Hepatocyte (in vitro differentiated cells): ENCODE data around the gene STIM1.

Source experiments
- EZH2 ChIP-seq: fragments of 200-600 bp; sonication (generic); IDR thresholded peaks from 2 replicates; pipeline ENCODE4 v1.6.1; 2016; ENCODE audit warnings: antibody characterized with exemption, mild to moderate bottlenecking, borderline replicate concordance
- EZH2phosphoT487 ChIP-seq: fragments of 200-600 bp; sonication (generic); IDR thresholded peaks from one replicate; pipeline ENCODE4 v1.6.1; 2018; ENCODE audit warnings: antibody characterized with exemption, mild to moderate bottlenecking, low read depth, moderate library complexity; ENCODE audit not compliant: unreplicated experiment, severe bottlenecking
- TF ChIP-seq, protein P1 (sequence below): fragments of 200-600 bp; sonication (generic); IDR thresholded peaks from 2 replicates; pipeline ENCODE4 v1.5.1; 2016; ENCODE audit warnings: antibody characterized with exemption, mild to moderate bottlenecking; ENCODE audit not compliant: poor library complexity

DNA sequence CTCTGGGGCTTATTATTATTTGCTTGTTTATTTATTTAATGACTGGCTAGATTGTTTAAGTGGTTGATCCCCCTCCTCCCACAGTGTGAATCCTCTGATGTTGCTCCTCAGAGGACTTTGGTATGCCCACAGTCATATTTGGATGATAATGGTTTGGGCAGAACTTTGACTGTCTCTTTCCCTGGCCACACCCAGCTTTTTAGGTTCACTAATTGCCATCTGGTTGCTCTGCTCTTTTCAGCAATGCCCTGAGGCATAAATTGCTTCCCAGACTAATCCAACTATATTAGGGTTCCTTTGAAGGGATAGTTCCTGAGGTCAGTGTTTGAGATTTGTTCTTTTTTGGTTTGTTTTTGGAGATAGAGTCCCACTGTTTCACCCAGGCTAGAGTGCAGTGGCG lies 139.8 kb downstream of the STIM1 start:
- TF ChIP-seq EZH2: no peak
- TF ChIP-seq, protein P1, sequence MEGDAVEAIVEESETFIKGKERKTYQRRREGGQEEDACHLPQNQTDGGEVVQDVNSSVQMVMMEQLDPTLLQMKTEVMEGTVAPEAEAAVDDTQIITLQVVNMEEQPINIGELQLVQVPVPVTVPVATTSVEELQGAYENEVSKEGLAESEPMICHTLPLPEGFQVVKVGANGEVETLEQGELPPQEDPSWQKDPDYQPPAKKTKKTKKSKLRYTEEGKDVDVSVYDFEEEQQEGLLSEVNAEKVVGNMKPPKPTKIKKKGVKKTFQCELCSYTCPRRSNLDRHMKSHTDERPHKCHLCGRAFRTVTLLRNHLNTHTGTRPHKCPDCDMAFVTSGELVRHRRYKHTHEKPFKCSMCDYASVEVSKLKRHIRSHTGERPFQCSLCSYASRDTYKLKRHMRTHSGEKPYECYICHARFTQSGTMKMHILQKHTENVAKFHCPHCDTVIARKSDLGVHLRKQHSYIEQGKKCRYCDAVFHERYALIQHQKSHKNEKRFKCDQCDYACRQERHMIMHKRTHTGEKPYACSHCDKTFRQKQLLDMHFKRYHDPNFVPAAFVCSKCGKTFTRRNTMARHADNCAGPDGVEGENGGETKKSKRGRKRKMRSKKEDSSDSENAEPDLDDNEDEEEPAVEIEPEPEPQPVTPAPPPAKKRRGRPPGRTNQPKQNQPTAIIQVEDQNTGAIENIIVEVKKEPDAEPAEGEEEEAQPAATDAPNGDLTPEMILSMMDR: no peak
- TF ChIP-seq EZH2phosphoT487: no peak
